ENCODE data around the gene SPATS2L.

SPATS2L gene

GRCh38 chr2:200354833-200355751, 48.6 kb downstream of the SPATS2L start:
- H3K4me2 ChIP-seq (ENCODE audit: low read depth, low read length, poor library complexity, severe bottlenecking), result no peak overlapping the region
- H3K79me2 ChIP-seq (ENCODE audit: insufficient read depth, low read length), result no peaks in the 10 kb centered on the region
- no peaks in the 10 kb centered on the region for H3K27me3 ChIP-seq (ENCODE audit: insufficient read depth, low read length, poor library complexity, severe bottlenecking)
- no peaks in the 10 kb centered on the region for H4K20me1 ChIP-seq (ENCODE audit: insufficient read depth, low read length, poor library complexity, severe bottlenecking)
- no peaks in the 10 kb centered on the region for H3K9me3 ChIP-seq (ENCODE audit: insufficient read depth, low read depth, low read length)
- TF ChIP-seq EZH2phosphoT487 (IDR thresholded peaks at IDR 0.05; ENCODE audit: borderline replicate concordance) (no peak), CTCF (conservative IDR thresholded peaks at IDR 0.05; ENCODE audit: low read length) (no peak)
- no peak overlapping the region for H2AFZ ChIP-seq (ENCODE audit: low read length)
- H3K4me1 ChIP-seq (ENCODE audit: insufficient read depth, low read length, poor library complexity, severe bottlenecking), result no peaks in the 10 kb centered on the region
- H3K9me2 ChIP-seq (replicated peaks; ENCODE audit: low read depth, low read length), result no peaks in the 10 kb centered on the region
- no peaks in the 10 kb centered on the region for H3F3A ChIP-seq (ENCODE audit: low read depth)
- no peak overlapping the region for H3K9ac ChIP-seq (ENCODE audit: low read depth, low read length, poor library complexity, severe bottlenecking)
- no peak overlapping the region for H3K4me3 ChIP-seq (ENCODE audit: low read length, poor library complexity, severe bottlenecking)
- H3K36me3 ChIP-seq (ENCODE audit: insufficient read depth, low read length), result no peaks in the 10 kb centered on the region

GRCh38 chr2:200356321-200356720, 49.8 kb downstream of the SPATS2L start:
- Histone ChIP-seq H3K9me2 (replicated peaks; ENCODE audit: low read depth, low read length) (no peaks in the 10 kb centered on the region), H3K4me1 (ENCODE audit: insufficient read depth, low read length, poor library complexity, severe bottlenecking) (no peaks in the 10 kb centered on the region), H3F3A (ENCODE audit: low read depth) (no peaks in the 10 kb centered on the region), H3K27me3 (ENCODE audit: insufficient read depth, low read length, poor library complexity, severe bottlenecking) (no peaks in the 10 kb centered on the region), H3K9ac (ENCODE audit: low read depth, low read length, poor library complexity, severe bottlenecking) (no peak overlapping the region), H3K9me3 (ENCODE audit: insufficient read depth, low read depth, low read length) (no peaks in the 10 kb centered on the region), H3K79me2 (ENCODE audit: insufficient read depth, low read length) (no peaks in the 10 kb centered on the region), H3K4me2 (ENCODE audit: low read depth, low read length, poor library complexity, severe bottlenecking) (no peak overlapping the region), H4K20me1 (ENCODE audit: insufficient read depth, low read length, poor library complexity, severe bottlenecking) (no peaks in the 10 kb centered on the region), H2AFZ (ENCODE audit: low read length) (no peak overlapping the region), H3K4me3 (ENCODE audit: low read length, poor library complexity, severe bottlenecking) (no peak overlapping the region), H3K36me3 (ENCODE audit: insufficient read depth, low read length) (no peaks in the 10 kb centered on the region)
- TF ChIP-seq EZH2phosphoT487 (IDR thresholded peaks at IDR 0.05; ENCODE audit: borderline replicate concordance) (no peak), CTCF (conservative IDR thresholded peaks at IDR 0.05; ENCODE audit: low read length) (no peak)

- H3K4me2 ChIP-seq (ENCODE audit: low read depth, low read length, poor library complexity, severe bottlenecking), result no peak overlapping the region
- H3K9ac ChIP-seq (ENCODE audit: low read depth, low read length, poor library complexity, severe bottlenecking), result no peak overlapping the region
- no peaks in the 10 kb centered on the region for H4K20me1 ChIP-seq (ENCODE audit: insufficient read depth, low read length, poor library complexity, severe bottlenecking)
- H3K9me3 ChIP-seq (ENCODE audit: insufficient read depth, low read depth, low read length), result no peaks in the 10 kb centered on the region
- no peaks in the 10 kb centered on the region for H3K9me2 ChIP-seq (replicated peaks; ENCODE audit: low read depth, low read length)
- no peak for TF ChIP-seq EZH2phosphoT487 (IDR thresholded peaks at IDR 0.05; ENCODE audit: borderline replicate concordance)
- TF ChIP-seq CTCF (conservative IDR thresholded peaks at IDR 0.05; ENCODE audit: low read length), result no peak
- H3K36me3 ChIP-seq (ENCODE audit: insufficient read depth, low read length), result no peaks in the 10 kb centered on the region
- no peaks in the 10 kb centered on the region for H3K27me3 ChIP-seq (ENCODE audit: insufficient read depth, low read length, poor library complexity, severe bottlenecking)
- H2AFZ ChIP-seq (ENCODE audit: low read length), result no peak overlapping the region
- no peak overlapping the region for H3K4me3 ChIP-seq (ENCODE audit: low read length, poor library complexity, severe bottlenecking)
- no peaks in the 10 kb centered on the region for H3K4me1 ChIP-seq (ENCODE audit: insufficient read depth, low read length, poor library complexity, severe bottlenecking)
- H3K79me2 ChIP-seq (ENCODE audit: insufficient read depth, low read length), result no peaks in the 10 kb centered on the region
- no peaks in the 10 kb centered on the region for H3F3A ChIP-seq (ENCODE audit: low read depth)
Observed at GRCh38 chr2:200356857-200357384, 50.4 kb downstream of the SPATS2L start.

Data from Loucy (cell line).